Tibial nerve (tissue), 4 donors: Measurements from ENCODE around the gene LANCL2.

ENCODE experiments used
- EP300 ChIP-seq, 2 donors: sonication (generic); formaldehyde crosslinking; IDR thresholded peaks; one replicate each; pipeline ENCODE4 v1.6.1; 2017; ENCODE audit warnings: antibody characterized with exemption in 2 of 2, mild to moderate bottlenecking in 1 of 2
- POLR2A ChIP-seq, 2 donors: fragments of 450-650 bp; IDR thresholded peaks; one replicate each; pipeline ENCODE4 v1.6.1; 2017; ENCODE audit warnings: antibody characterized with exemption in 2 of 2, mild to moderate bottlenecking in 2 of 2, moderate library complexity in 2 of 2
- TF ChIP-seq, protein P1 (sequence below), 5 experiments: fragments of 200-600 bp in 3 of 5; fragments of 450-650 bp in 2 of 5; sonication (generic) in 3 of 5; IDR thresholded peaks; one replicate each; pipeline ENCODE4 v1.5.1; 2016 to 2019; ENCODE audit warnings: antibody characterized with exemption in 5 of 5, mild to moderate bottlenecking in 3 of 5, moderate library complexity in 2 of 5

DNA sequence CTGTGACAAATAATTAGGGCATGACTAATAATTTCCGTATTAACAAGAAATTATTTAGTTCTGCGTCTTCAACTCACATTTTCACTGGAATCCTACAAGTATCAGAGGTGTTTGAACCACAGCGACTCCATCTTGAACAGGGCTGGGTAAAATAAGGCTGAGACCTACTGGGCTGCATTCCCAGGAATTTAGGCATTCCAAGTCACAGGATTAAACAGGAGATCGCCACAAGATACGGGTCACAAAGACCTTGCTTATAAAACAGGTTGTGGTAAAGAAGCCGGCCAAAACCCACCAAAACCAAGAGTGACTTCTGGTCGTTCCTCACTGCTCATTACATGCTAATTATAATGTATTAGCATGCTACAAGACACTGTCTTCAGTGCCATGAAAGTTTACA is 14.9 kb upstream of the LANCL2 start:
- TF ChIP-seq POLR2A (IDR thresholded peaks at IDR 0.05), result no peak
- TF ChIP-seq, protein P1, sequence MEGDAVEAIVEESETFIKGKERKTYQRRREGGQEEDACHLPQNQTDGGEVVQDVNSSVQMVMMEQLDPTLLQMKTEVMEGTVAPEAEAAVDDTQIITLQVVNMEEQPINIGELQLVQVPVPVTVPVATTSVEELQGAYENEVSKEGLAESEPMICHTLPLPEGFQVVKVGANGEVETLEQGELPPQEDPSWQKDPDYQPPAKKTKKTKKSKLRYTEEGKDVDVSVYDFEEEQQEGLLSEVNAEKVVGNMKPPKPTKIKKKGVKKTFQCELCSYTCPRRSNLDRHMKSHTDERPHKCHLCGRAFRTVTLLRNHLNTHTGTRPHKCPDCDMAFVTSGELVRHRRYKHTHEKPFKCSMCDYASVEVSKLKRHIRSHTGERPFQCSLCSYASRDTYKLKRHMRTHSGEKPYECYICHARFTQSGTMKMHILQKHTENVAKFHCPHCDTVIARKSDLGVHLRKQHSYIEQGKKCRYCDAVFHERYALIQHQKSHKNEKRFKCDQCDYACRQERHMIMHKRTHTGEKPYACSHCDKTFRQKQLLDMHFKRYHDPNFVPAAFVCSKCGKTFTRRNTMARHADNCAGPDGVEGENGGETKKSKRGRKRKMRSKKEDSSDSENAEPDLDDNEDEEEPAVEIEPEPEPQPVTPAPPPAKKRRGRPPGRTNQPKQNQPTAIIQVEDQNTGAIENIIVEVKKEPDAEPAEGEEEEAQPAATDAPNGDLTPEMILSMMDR (IDR thresholded peaks at IDR 0.05), result no peak
- TF ChIP-seq EP300 (IDR thresholded peaks at IDR 0.05), result no peak
